ENCODE measurements around the gene CNN1. TPM values are rescaled to one million over a fixed set of nuclear protein-coding genes. Genes with fewer than 3 reads are reported as not detected.
A peak's percentile ranks its signal among the peaks of the same experiment; 100 is the strongest.

The CNN1 gene
- total and polyA plus RNA-seq, 4 donors = 16.5 to 34.9 (median 22.5) TPM

DNA sequence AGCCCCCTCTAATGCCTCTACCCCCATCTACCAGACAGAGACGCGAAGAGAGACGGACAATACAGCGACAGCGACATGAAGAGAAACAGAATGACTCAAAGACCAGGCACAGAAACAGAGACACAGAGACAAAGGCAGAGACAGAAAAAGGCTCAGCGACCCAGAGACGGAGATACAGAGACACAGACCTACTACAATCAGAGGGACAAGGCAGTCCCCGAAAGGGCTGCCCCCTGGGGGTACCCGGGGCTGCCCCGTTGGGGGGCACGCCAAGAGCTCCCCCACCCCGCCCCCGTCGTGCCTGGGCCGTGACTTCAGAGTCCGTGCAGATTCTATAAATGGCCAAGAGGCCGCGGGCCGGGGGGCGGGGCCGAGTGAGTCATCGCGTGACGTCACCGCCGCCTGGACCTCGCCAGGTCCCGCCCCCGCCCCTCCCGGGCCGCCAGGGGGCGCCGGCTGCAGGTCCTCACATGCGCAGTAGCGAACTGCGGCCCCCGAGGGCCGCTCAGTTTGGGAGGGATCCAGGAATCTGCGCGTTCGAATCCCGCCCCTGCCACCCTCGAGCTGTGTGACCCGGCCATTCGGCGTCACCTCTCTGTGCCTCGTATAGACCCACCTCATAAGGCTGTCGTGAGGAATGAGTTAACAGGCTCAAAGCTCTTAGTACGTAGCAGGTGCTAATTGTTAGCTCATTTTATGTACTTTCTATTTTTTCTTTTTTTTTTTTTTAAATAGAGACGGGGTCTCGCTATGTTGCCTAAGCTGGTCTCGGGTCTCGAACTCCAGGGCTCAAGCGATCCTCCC is 2.7 kb upstream of the CNN1 start:
- TF ChIP-seq, protein P1, sequence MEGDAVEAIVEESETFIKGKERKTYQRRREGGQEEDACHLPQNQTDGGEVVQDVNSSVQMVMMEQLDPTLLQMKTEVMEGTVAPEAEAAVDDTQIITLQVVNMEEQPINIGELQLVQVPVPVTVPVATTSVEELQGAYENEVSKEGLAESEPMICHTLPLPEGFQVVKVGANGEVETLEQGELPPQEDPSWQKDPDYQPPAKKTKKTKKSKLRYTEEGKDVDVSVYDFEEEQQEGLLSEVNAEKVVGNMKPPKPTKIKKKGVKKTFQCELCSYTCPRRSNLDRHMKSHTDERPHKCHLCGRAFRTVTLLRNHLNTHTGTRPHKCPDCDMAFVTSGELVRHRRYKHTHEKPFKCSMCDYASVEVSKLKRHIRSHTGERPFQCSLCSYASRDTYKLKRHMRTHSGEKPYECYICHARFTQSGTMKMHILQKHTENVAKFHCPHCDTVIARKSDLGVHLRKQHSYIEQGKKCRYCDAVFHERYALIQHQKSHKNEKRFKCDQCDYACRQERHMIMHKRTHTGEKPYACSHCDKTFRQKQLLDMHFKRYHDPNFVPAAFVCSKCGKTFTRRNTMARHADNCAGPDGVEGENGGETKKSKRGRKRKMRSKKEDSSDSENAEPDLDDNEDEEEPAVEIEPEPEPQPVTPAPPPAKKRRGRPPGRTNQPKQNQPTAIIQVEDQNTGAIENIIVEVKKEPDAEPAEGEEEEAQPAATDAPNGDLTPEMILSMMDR (IDR thresholded peaks at IDR 0.05; ENCODE audit: control extremely low read depth, extremely low read depth) = peak; percentile 47
- Histone ChIP-seq H3K9me3 (ENCODE audit: control insufficient read depth in 4 of 4, insufficient read depth in 3 of 4, low read length in 3 of 4) (no peaks in the 10 kb centered on the region), H3K4me1 (ENCODE audit: control insufficient read depth in 5 of 5, insufficient read depth in 5 of 5, low read length in 5 of 5) (peaks cover 0 to 13% (median 4%) of the 10 kb centered on the region in 5 donors), H3K9ac (ENCODE audit: insufficient read depth in 1 of 2, low read length in 2 of 2) (peak overlapping the region; percentile 67 to 80), H3K27ac (ENCODE audit: low read depth in 1 of 2, low read length in 1 of 2) (peak overlapping the region; percentile 74 to 85), H3K4me3 (no peak overlapping the region), H3K36me3 (ENCODE audit: control insufficient read depth in 4 of 4, insufficient read depth in 4 of 4, low read length in 4 of 4) (no peaks in the 10 kb centered on the region), H3K27me3 (ENCODE audit: control insufficient read depth in 3 of 3, insufficient read depth in 3 of 3, low read length in 2 of 3) (peaks cover 0 to 8% (median 6%) of the 10 kb centered on the region in 3 donors)
- DNase-seq = peak; percentile 86 to 91 (median 87)
- 14 to 16% methylated on average over 54 of the region's 54 CpGs for WGBS, 2 donors
- peak; percentile 89 for ATAC-seq (ENCODE audit: insufficient read depth, low FRiP score)

DNA sequence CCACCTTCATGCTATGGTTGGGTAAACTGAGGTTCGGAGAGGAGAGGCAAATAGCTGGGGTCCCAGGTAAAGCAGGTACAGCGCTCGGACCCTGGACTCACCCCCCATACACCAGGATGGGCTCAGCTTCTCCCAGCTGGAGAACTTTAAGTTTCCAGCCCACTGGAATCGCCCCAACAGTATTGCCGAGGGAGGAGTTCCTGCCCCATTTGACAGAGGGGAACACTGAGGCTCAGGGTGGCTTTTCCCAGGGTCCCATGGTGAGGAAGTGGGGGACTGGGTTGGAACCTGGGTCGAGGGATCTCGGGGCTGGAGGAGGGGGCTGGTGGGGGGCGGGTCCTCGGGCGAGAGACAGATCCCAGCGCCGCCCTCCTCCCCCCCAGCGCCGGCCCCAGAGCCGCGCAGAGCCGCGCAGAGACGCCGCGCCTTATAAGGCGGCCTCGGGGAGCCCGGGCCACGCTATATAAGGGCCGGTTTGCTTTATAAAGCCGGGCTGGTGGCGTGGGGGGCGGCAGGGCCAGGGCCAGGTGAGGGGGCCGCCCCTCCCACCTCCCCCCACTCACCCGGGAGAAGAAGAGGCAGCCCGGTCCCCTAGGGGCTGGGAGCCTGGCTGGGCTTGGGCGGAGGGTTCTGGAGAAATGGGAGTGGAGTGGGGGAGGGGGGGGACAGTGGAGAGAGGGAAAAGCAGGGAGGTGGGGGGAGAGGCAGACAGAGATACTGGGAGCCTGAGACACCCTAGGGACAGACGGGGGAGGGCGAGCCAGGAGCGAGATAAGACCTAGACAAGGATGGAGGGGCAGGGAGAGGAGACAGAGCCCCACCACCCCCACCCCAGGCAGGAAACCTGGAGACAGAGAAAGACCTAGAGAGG is 1.1 kb downstream of the CNN1 start:
- Histone ChIP-seq H3K4me3 (peak overlapping the region; percentile 28), H3K27me3 (ENCODE audit: control insufficient read depth in 3 of 3, insufficient read depth in 3 of 3, low read length in 2 of 3) (peaks cover 0 to 8% (median 6%) of the 10 kb centered on the region in 3 donors), H3K4me1 (ENCODE audit: control insufficient read depth in 5 of 5, insufficient read depth in 5 of 5, low read length in 5 of 5) (peaks cover 0 to 13% (median 4%) of the 10 kb centered on the region in 5 donors), H3K27ac (ENCODE audit: low read depth in 1 of 2, low read length in 1 of 2) (peak overlapping the region; percentile 44 to 86), H3K36me3 (ENCODE audit: control insufficient read depth in 4 of 4, insufficient read depth in 4 of 4, low read length in 4 of 4) (no peaks in the 10 kb centered on the region), H3K9me3 (ENCODE audit: control insufficient read depth in 4 of 4, insufficient read depth in 3 of 4, low read length in 3 of 4) (no peaks in the 10 kb centered on the region), H3K9ac (ENCODE audit: insufficient read depth in 1 of 2, low read length in 2 of 2) (peak overlapping the region in 1 of 2 donors; percentile 32)
- 14 to 16% methylated on average over 29 to 36 of the region's 36 CpGs for WGBS, 2 donors
- TF ChIP-seq, protein P1 (IDR thresholded peaks at IDR 0.05; ENCODE audit: control extremely low read depth, extremely low read depth) = no peak
- DNase-seq = peak in 2 of 3 donors; percentile 26 to 37
- no peak for ATAC-seq (ENCODE audit: insufficient read depth, low FRiP score)

DNA sequence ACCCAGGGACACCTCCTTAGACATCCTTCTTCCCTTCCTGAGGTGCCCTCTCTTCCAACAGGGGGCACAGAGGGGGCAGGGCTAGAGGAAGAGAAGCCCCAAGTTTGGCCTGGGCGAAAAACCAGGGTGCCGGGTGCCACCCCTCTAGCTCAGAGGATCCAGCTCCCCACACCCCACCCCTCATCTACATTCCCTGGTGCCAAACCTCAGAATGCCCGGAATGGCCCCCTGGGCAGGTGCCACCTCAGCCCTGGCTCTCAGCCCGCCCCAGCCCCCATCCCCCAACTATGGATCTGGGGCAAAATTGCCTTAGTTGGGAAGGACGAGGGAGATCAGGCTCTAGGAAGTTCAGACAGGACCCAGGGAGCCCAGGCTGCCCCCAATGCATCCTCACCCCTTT is 2.0 kb downstream of the CNN1 start:
- H3K4me3 ChIP-seq = no peak overlapping the region

More for the DNA sequence above, 2.0 kb downstream of the CNN1 start:
- no peak overlapping the region for H3K9ac ChIP-seq (ENCODE audit: insufficient read depth in 1 of 2, low read length in 2 of 2)
- H3K9me3 ChIP-seq (ENCODE audit: control insufficient read depth in 4 of 4, insufficient read depth in 3 of 4, low read length in 3 of 4) = no peaks in the 10 kb centered on the region
- peaks cover 0 to 8% (median 6%) of the 10 kb centered on the region in 3 donors for H3K27me3 ChIP-seq (ENCODE audit: control insufficient read depth in 3 of 3, insufficient read depth in 3 of 3, low read length in 2 of 3)
- no peaks in the 10 kb centered on the region for H3K36me3 ChIP-seq (ENCODE audit: control insufficient read depth in 4 of 4, insufficient read depth in 4 of 4, low read length in 4 of 4)
- 72 to 76% methylated on average over 5 of the region's 5 CpGs for WGBS, 2 donors
- peak overlapping the region in 1 of 2 donors; percentile 1 for H3K27ac ChIP-seq (ENCODE audit: low read depth in 1 of 2, low read length in 1 of 2)
- H3K4me1 ChIP-seq (ENCODE audit: control insufficient read depth in 5 of 5, insufficient read depth in 5 of 5, low read length in 5 of 5) = peaks cover 0 to 11% (median 2%) of the 10 kb centered on the region in 5 donors
- no peak for ATAC-seq (ENCODE audit: insufficient read depth, low FRiP score)
- TF ChIP-seq, protein P1 (IDR thresholded peaks at IDR 0.05; ENCODE audit: control extremely low read depth, extremely low read depth) = no peak
- no peak for DNase-seq

Measured in lung (tissue), 12 donors.